Suprapubic skin (tissue), 4 donors: ENCODE measurements around the gene SRRM3. TPM values are rescaled to one million over a fixed set of nuclear protein-coding genes. Genes with fewer than 3 reads are reported as not detected.
"Not testable (repeated sequence)": the region's sequence is repeated elsewhere in the genome, so short reads cannot be mapped to it uniquely, and the experiment has no call there.

Source experiments
- DNase-seq, 2 donors: peaks; one replicate each; pipeline ENCODE4 v3.0.0-alpha.2; 2019; ENCODE audit warnings: low spot score in 2 of 2
- H3K27ac ChIP-seq: fragments of 200-600 bp; sonication (generic); one replicate; pipeline ENCODE4 v1.5.1; 2019
- H3K27me3 ChIP-seq: fragments of 200-600 bp; sonication (generic); one replicate; pipeline ENCODE4 v1.5.1; 2019
- H3K36me3 ChIP-seq: fragments of 200-600 bp; sonication (generic); one replicate; pipeline ENCODE4 v1.5.1; 2019
- H3K4me1 ChIP-seq: fragments of 200-600 bp; sonication (generic); one replicate; pipeline ENCODE4 v1.5.1; 2019
- H3K4me3 ChIP-seq: fragments of 200-600 bp; sonication (generic); one replicate; pipeline ENCODE4 v1.5.1; 2019; ENCODE audit warnings: mild to moderate bottlenecking
- H3K9me3 ChIP-seq: fragments of 200-600 bp; sonication (generic); one replicate; pipeline ENCODE4 v1.5.1; 2019
- EP300 ChIP-seq: sonication (generic); formaldehyde crosslinking; IDR thresholded peaks from one replicate; pipeline ENCODE4 v1.6.1; 2017; ENCODE audit warnings: antibody characterized with exemption
- POLR2A ChIP-seq, 2 donors: fragments of 450-650 bp; IDR thresholded peaks; one replicate each; pipeline ENCODE4 v1.6.1; 2017; ENCODE audit warnings: antibody characterized with exemption in 2 of 2, mild to moderate bottlenecking in 2 of 2, moderate library complexity in 2 of 2
- POLR2AphosphoS5 ChIP-seq, 3 donors: sonication (generic); formaldehyde crosslinking; IDR thresholded peaks; one replicate each; pipeline ENCODE4 v1.6.1; 2017; ENCODE audit warnings: antibody characterized with exemption in 3 of 3
- WGBS: methylation state at CpG from one replicate; pipeline ENCODE4 v1.1.5; 2018; 5-methylcytosine and 5-hydroxymethylcytosine counted together
- total RNA-seq, 4 donors: library from RNA; depleted of rRNA; stranded (reverse); fragments of >200 nt; gene quantifications; one replicate each; pipeline ENCODE4 v1.1.0, GENCODE V29; 2016
- TF ChIP-seq, protein P1 (sequence below), 2 donors: fragments of 200-600 bp in 1 of 2; fragments of 450-650 bp in 1 of 2; sonication (generic) in 1 of 2; IDR thresholded peaks; one replicate each; pipeline ENCODE4 v1.5.1; 2016 to 2019; ENCODE audit warnings: antibody characterized with exemption in 2 of 2, mild to moderate bottlenecking in 1 of 2, moderate library complexity in 1 of 2

The SRRM3 gene
- total RNA-seq = 1 to 10 TPM; 5.6 to 8.5 (median 7.7) TPM

GRCh38 chr7:76201732-76202665 is at the start of gene SRRM3:
Gene SRRM3, plus strand, starts transcription at chr7:76201896. Its CDS starts 33,171 bp downstream, at chr7:76235067.
- no peak for DNase-seq
- no peak within 1 kb of the TSS for H3K27ac ChIP-seq
- peak within 1 kb of the TSS; percentile 8 for H3K4me3 ChIP-seq
- no peaks in the 10 kb centered on the region for H3K36me3 ChIP-seq
- peaks cover 10% of the 10 kb centered on the region for H3K4me1 ChIP-seq
- TF ChIP-seq, protein P1, sequence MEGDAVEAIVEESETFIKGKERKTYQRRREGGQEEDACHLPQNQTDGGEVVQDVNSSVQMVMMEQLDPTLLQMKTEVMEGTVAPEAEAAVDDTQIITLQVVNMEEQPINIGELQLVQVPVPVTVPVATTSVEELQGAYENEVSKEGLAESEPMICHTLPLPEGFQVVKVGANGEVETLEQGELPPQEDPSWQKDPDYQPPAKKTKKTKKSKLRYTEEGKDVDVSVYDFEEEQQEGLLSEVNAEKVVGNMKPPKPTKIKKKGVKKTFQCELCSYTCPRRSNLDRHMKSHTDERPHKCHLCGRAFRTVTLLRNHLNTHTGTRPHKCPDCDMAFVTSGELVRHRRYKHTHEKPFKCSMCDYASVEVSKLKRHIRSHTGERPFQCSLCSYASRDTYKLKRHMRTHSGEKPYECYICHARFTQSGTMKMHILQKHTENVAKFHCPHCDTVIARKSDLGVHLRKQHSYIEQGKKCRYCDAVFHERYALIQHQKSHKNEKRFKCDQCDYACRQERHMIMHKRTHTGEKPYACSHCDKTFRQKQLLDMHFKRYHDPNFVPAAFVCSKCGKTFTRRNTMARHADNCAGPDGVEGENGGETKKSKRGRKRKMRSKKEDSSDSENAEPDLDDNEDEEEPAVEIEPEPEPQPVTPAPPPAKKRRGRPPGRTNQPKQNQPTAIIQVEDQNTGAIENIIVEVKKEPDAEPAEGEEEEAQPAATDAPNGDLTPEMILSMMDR (IDR thresholded peaks at IDR 0.05) = peak in 1 of 2 donors; percentile 92
- no peak for TF ChIP-seq EP300
- TF ChIP-seq POLR2A (IDR thresholded peaks at IDR 0.05) = no peak
- peak in 1 of 3 donors; percentile 17 for TF ChIP-seq POLR2AphosphoS5 (IDR thresholded peaks at IDR 0.05)
- H3K27me3 ChIP-seq = peaks cover 29% of the 10 kb centered on the region
- 2% methylated on average over 28 of the region's 57 CpGs for WGBS
- no peaks in the 10 kb centered on the region for H3K9me3 ChIP-seq

GRCh38 chr7:76151932-76152331 is 49.8 kb upstream of the SRRM3 start:
- Histone ChIP-seq H3K27me3 (peaks cover 8% of the 10 kb centered on the region), H3K4me3 (no peak overlapping the region), H3K9me3 (no peaks in the 10 kb centered on the region), H3K36me3 (no peaks in the 10 kb centered on the region), H3K4me1 (no peaks in the 10 kb centered on the region), H3K27ac (no peak overlapping the region)
- 80% methylated on average over 5 of the region's 5 CpGs for WGBS
- no peak for DNase-seq
- TF ChIP-seq EP300 (no peak), POLR2AphosphoS5 (IDR thresholded peaks at IDR 0.05) (no peak), POLR2A (IDR thresholded peaks at IDR 0.05) (no peak)
- TF ChIP-seq, protein P1 (IDR thresholded peaks at IDR 0.05) = no peak

GRCh38 chr7:76153571-76154230 is 48.0 kb upstream of the SRRM3 start:
- not testable (repeated sequence) for H3K4me1 ChIP-seq, H3K27me3 ChIP-seq, H3K27ac ChIP-seq, H3K36me3 ChIP-seq, DNase-seq, H3K4me3 ChIP-seq, H3K9me3 ChIP-seq
- WGBS = 68% methylated on average over 5 of the region's 5 CpGs

GRCh38 chr7:76155938-76156337 is 45.8 kb upstream of the SRRM3 start:
- Histone ChIP-seq H3K9me3 (no peaks in the 10 kb centered on the region), H3K36me3 (no peaks in the 10 kb centered on the region), H3K4me1 (no peaks in the 10 kb centered on the region), H3K27me3 (no peaks in the 10 kb centered on the region), H3K4me3 (no peak overlapping the region), H3K27ac (no peak overlapping the region)
- DNase-seq = peak in 1 of 2 donors; percentile 81
- TF ChIP-seq, protein P1 (IDR thresholded peaks at IDR 0.05) = no peak
- TF ChIP-seq EP300 (no peak), POLR2A (IDR thresholded peaks at IDR 0.05) (no peak), POLR2AphosphoS5 (IDR thresholded peaks at IDR 0.05) (no peak)
- WGBS = 71% methylated on average over 6 of the region's 6 CpGs

- H3K4me3 ChIP-seq, H3K36me3 ChIP-seq, H3K4me1 ChIP-seq, H3K9me3 ChIP-seq, DNase-seq, H3K27me3 ChIP-seq: not testable (repeated sequence)
- 68% methylated on average over 2 of the region's 2 CpGs for WGBS
- H3K27ac ChIP-seq = peak overlapping the region; percentile 24
Observed at GRCh38 chr7:76156992-76157685, 44.6 kb upstream of the SRRM3 start.

DNA sequence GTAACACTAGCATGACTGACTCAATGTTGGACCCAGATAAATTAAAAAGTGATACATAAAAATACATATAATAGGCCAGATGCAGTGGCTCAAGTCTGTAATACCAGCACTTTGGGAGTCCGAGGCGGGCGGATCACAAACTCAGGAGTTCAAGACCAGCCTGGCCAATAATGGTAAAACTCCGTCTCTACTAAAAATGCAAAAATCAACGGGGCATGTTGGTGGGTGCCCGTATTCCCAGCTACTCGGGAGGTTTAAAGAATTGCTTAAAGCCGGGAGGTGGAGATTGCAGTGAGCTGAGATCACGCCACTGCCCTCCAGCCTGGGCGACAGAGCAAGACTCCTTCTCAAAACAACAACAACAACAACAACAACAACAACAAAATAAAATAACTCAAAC is 43.3 kb upstream of the SRRM3 start:
- not testable (repeated sequence) for H3K9me3 ChIP-seq, H3K27me3 ChIP-seq, H3K4me3 ChIP-seq, H3K4me1 ChIP-seq, H3K27ac ChIP-seq, H3K36me3 ChIP-seq, DNase-seq
- WGBS = 90% methylated on average over 10 of the region's 10 CpGs

- H3K27me3 ChIP-seq, H3K9me3 ChIP-seq, H3K4me3 ChIP-seq, H3K36me3 ChIP-seq, H3K4me1 ChIP-seq, DNase-seq: not testable (repeated sequence)
- WGBS = 87% methylated on average over 10 of the region's 10 CpGs
- peak overlapping the region; percentile 7 for H3K27ac ChIP-seq
Observed at GRCh38 chr7:76162416-76163170, 39.1 kb upstream of the SRRM3 start.

DNA sequence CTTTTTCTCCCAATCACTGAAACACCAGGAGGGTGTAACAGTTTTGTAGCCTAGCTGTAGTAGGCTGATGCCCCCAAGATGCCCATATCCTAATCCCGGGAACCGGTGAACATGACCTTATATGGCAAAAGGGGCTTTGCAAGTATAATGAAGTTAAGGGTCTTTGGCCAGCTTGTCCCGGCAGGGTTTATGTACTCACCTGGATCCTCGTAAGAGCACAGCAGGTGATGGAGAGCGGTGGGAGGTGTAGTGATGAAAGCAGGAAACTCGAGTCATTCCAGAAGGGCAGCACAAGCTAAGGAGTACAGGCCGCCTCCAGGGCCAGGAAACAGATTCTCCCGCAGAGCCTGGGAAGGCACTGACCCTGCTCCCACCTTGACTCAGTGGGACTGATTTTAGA is 37.9 kb upstream of the SRRM3 start:
- not testable (repeated sequence) for H3K4me3 ChIP-seq, H3K36me3 ChIP-seq, H3K27me3 ChIP-seq, H3K9me3 ChIP-seq, H3K4me1 ChIP-seq
- 58% methylated on average over 8 of the region's 8 CpGs for WGBS
- peak in 1 of 2 donors; percentile 39 for DNase-seq
- H3K27ac ChIP-seq = peak overlapping the region; percentile 7
